Cardiac fibroblast (primary cell): ENCODE measurements around the gene ORC1.

Source experiments
- DNase-seq, 2 donors: peaks; one replicate each; pipeline versions ENCODE4 v3.0.0 to v3.0.0-alpha.2; 2010; ENCODE audit warnings: low read depth in 2 of 2
- H3K4me3 ChIP-seq, 2 donors: replicated peaks in 1 of 2; 1 replicate in 1 of 2; 2 replicates in 1 of 2; pipeline ENCODE4 v1.5.1; 2011; ENCODE audit warnings: low read depth in 2 of 2, low read length in 2 of 2, mild to moderate bottlenecking in 2 of 2, moderate library complexity in 1 of 2
- CTCF ChIP-seq: IDR thresholded peaks from one replicate; pipeline ENCODE4 v1.5.1; 2011; ENCODE audit warnings: low read depth, mild to moderate bottlenecking, low read length, inconsistent platforms

The ORC1 gene

GRCh38 chr1:52404116-52404974, at the start of gene ORC1, which contains the start of gene PRPF38A:
Gene ORC1, minus strand, starts transcription at chr1:52404423. Its CDS starts 2,200 bp downstream, at chr1:52402223.
Gene PRPF38A, plus strand, starts transcription at chr1:52404602. Its CDS starts 148 bp downstream, at chr1:52404750.
- peak; percentile 98 for DNase-seq
- TF ChIP-seq CTCF, result peak; percentile 76
- H3K4me3 ChIP-seq, result peak within 1 kb of the TSS; percentile 71 to 90

- no peak for DNase-seq
- H3K4me3 ChIP-seq, result no peak overlapping the region
- no peak for TF ChIP-seq CTCF
These were observed 40.2 kb upstream of the ORC1 start for GRCh38 chr1:52444463-52444862.

GRCh38 chr1:52439976-52440375, 35.8 kb upstream of the ORC1 start:
- no peak overlapping the region for H3K4me3 ChIP-seq
- no peak for DNase-seq
- TF ChIP-seq CTCF, result no peak

- no peak for TF ChIP-seq CTCF
- no peak overlapping the region for H3K4me3 ChIP-seq
- no peak for DNase-seq
These were observed 32.6 kb upstream of the ORC1 start for GRCh38 chr1:52436817-52437216.

- DNase-seq, result no peak
- no peak overlapping the region for H3K4me3 ChIP-seq
- TF ChIP-seq CTCF, result no peak
These were observed 31.4 kb upstream of the ORC1 start for GRCh38 chr1:52435650-52436049.

GRCh38 chr1:52435211-52435610, 31.0 kb upstream of the ORC1 start:
- no peak for TF ChIP-seq CTCF
- no peak for DNase-seq
- H3K4me3 ChIP-seq, result no peak overlapping the region
